Fibroblast of peridontal ligament (primary cell): Measurements from ENCODE around the gene TRUB2.
"Not testable (repeated sequence)": the region's sequence is repeated elsewhere in the genome, so short reads cannot be mapped to it uniquely, and the experiment has no call there.

Experiments used
- DNase-seq: peaks from one replicate; pipeline ENCODE4 v3.0.0-alpha.2; 2010; ENCODE audit errors: extremely low read depth

Gene TRUB2

GRCh38 chr9:128298535-128299482 is 23.4 kb downstream of the TRUB2 start:
- DNase-seq = no peak

GRCh38 chr9:128297221-128297773 is 24.9 kb downstream of the TRUB2 start:
- DNase-seq = no peak

- DNase-seq = no peak
These were observed 25.7 kb downstream of the TRUB2 start for GRCh38 chr9:128296340-128297220.

- DNase-seq = no peak
These were observed 28.1 kb downstream of the TRUB2 start for GRCh38 chr9:128294142-128294541.

- DNase-seq = no peak
These were observed 29.2 kb downstream of the TRUB2 start for GRCh38 chr9:128293091-128293490.

GRCh38 chr9:128292009-128292408 is 30.2 kb downstream of the TRUB2 start:
- no peak for DNase-seq

GRCh38 chr9:128288273-128289004 is 33.8 kb downstream of the TRUB2 start:
- no peak for DNase-seq

GRCh38 chr9:128286440-128286839 is 35.8 kb downstream of the TRUB2 start:
- peak; percentile 75 for DNase-seq

GRCh38 chr9:128285033-128285784 is 37.0 kb downstream of the TRUB2 start:
- no peak for DNase-seq

- DNase-seq = peak; percentile 33
These were observed 39.7 kb downstream of the TRUB2 start for GRCh38 chr9:128282500-128282899.

GRCh38 chr9:128280084-128280622 is 42.1 kb downstream of the TRUB2 start:
- no peak for DNase-seq

GRCh38 chr9:128279088-128280073 is 42.9 kb downstream of the TRUB2 start:
- not testable (repeated sequence) for DNase-seq

- DNase-seq = peak; percentile 42
These were observed 45.5 kb downstream of the TRUB2 start for GRCh38 chr9:128276574-128277270.

GRCh38 chr9:128276008-128276573 is 46.2 kb downstream of the TRUB2 start, which contains the start of gene SWI5:
SWI5 (plus strand) TSS chr9:128276276.
- peak; percentile 99 for DNase-seq

- DNase-seq = peak; percentile 81
These were observed 46.8 kb downstream of the TRUB2 start, which contains the start of gene GOLGA2 for GRCh38 chr9:128275198-128276007. GOLGA2 (minus strand) TSS chr9:128276007; CDS start chr9:128275976, 31 bp downstream.

GRCh38 chr9:128274245-128274644 is 48.0 kb downstream of the TRUB2 start:
- DNase-seq = peak; percentile 28

GRCh38 chr9:128271512-128271911 is 50.7 kb downstream of the TRUB2 start:
- no peak for DNase-seq
